ENCODE results near the gene ZGPAT. TPM values are rescaled to one million over a fixed set of nuclear protein-coding genes. Genes with fewer than 3 reads are reported as not detected.

The ZGPAT gene, protein sequence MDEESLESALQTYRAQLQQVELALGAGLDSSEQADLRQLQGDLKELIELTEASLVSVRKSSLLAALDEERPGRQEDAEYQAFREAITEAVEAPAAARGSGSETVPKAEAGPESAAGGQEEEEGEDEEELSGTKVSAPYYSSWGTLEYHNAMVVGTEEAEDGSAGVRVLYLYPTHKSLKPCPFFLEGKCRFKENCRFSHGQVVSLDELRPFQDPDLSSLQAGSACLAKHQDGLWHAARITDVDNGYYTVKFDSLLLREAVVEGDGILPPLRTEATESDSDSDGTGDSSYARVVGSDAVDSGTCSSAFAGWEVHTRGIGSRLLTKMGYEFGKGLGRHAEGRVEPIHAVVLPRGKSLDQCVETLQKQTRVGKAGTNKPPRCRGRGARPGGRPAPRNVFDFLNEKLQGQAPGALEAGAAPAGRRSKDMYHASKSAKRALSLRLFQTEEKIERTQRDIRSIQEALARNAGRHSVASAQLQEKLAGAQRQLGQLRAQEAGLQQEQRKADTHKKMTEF
- total RNA-seq: 14.5 and 15.0 TPM in 2 replicates

DNA sequence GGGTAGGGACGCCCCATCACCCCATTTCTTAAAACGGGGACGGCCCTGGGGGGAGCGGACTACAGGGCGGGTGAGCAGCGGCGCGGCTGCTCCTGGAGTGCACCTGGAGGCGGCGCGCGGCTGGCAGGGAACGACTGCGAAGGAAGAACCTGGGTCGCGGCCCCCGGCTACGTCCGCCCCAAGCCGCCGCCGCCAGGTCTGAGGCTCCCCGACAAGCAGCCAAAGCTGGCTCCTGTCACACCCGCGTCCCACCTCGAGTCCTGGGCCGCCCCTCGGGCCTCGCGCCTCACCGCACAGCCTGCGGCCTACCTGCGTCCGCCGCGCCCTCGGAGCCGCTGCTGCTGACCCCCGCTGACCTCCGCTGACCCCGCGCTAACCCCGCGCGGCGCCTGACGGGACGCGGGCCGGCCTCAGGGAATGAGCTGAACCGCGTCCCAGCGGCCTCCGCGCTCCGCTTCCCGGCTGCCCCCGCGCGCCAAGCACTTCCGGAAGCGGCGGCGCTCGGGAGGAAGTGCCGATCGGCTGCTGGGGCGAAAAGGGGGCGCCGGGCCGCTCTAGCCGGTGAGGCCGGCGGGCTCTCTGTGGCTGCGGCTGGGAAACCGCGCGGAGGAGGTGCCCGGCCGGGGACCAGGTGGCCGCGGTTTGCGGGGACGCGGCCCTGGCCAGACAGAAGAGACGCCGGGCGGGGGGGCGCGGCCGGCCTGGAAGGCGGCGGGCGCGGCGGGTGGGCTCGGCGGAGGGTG lies at the start of gene ZGPAT, which contains the start of gene ARFRP1:
Gene ZGPAT, plus strand, starts transcription at position 482 of the 743 bp plus-strand sequence. CDS start 542 bp downstream, outside the sequence.
Gene ARFRP1, minus strand, starts transcription at position 419 of the 743 bp plus-strand sequence. CDS start 885 bp downstream, outside the sequence.

DNA sequence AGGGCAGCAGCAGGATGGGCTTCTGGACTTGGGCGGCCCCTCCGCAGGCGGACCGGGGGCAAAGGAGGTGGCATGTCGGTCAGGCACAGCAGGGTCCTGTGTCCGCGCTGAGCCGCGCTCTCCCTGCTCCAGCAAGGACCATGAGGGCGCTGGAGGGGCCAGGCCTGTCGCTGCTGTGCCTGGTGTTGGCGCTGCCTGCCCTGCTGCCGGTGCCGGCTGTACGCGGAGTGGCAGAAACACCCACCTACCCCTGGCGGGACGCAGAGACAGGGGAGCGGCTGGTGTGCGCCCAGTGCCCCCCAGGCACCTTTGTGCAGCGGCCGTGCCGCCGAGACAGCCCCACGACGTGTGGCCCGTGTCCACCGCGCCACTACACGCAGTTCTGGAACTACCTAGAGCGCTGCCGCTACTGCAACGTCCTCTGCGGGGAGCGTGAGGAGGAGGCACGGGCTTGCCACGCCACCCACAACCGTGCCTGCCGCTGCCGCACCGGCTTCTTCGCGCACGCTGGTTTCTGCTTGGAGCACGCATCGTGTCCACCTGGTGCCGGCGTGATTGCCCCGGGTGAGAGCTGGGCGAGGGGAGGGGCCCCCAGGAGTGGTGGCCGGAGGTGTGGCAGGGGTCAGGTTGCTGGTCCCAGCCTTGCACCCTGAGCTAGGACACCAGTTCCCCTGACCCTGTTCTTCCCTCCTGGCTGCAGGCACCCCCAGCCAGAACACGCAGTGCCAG lies 11.0 kb upstream of the ZGPAT start, which contains the start of gene TNFRSF6B:
Gene TNFRSF6B, plus strand, starts transcription at position 25 of the 729 bp plus-strand sequence. Its CDS starts 116 bp downstream, at position 141.

DNA sequence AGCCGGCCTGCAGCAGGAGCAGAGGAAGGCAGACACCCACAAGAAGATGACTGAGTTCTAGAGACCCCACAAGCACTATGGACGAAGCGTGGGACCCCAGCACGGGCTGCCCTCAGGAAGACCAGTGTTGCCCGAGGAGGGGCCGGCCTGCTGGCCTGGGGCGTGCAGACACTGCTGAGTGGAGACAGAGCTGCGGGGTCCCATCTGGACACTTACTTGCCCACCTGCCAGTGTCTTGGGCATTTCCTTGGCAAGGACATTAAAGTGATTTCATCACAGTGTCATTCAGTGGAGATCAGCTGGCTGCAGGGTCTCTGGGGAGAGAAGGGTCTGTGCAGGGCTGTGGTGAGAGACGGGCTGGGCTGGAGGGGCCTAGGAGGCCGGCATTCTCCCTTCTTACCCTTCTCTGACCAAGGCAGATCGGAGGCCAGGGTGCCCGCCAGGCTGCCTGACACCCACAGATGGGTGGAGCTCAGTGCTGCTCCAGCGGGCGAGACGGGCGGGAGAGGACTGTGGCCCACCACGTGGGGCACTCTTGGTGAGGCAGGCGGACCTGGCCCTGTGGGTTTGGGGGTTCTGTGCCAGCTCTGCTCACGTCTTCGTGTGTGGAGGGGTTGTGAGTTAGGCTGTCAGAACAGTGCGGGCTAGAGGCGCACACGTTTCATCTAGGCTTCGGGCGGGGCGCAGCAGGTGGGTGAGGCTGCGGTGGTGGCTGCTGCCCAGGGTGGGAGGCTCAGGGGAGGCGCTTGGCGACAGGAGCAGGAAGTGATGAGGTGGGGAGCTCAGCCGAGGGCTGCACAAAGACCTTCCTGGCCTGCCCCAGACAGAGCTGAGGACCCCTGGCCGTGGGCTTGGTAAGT lies 28.2 kb downstream of the ZGPAT start, which contains the start of gene LIME1:
Gene LIME1, plus strand, starts transcription at position 806 of the 860 bp plus-strand sequence. CDS start 886 bp downstream, outside the sequence.

GRCh38 chr20:63739130-63740069 lies 31.6 kb downstream of the ZGPAT start, which contains the start of gene SLC2A4RG:
TSS of gene SLC2A4RG (plus strand) at chr20:63739776. CDS start at chr20:63739913, 137 bp downstream.

Small RNA genes within 50 kb of the gene (small RNA-seq; reads per million reads assigned to genes)
- gene LIME1: not detected
- not detected for gene TNFRSF6B

Other genes starting within 250 kb of the ZGPAT start
- under 0.01 TPM in 1 of 2 replicates, not detected in the other for gene KCNQ2, start 235.4 kb upstream of the ZGPAT start, total RNA-seq
- gene EEF1A2, start 209.0 kb upstream of the ZGPAT start, total RNA-seq: 0.13 TPM in 1 of 2 replicates, not detected in the other
- 114 and 116 TPM in 2 replicates for gene PPDPF, start 187.3 kb upstream of the ZGPAT start, total RNA-seq
- 0.11 and 0.13 TPM in 2 replicates for gene PTK6, start 170.7 kb upstream of the ZGPAT start, total RNA-seq
- not detected in 2 replicates for gene SRMS, start 160.3 kb upstream of the ZGPAT start, total RNA-seq
- 0.22 and 0.26 TPM in 2 replicates for gene FNDC11, start 153.9 kb upstream of the ZGPAT start, total RNA-seq
- 23.5 and 30.4 TPM in 2 replicates for gene HELZ2, start 133.8 kb upstream of the ZGPAT start, total RNA-seq
- 8.6 and 9.0 TPM in 2 replicates for gene GMEB2, start 80.9 kb upstream of the ZGPAT start, total RNA-seq
- 9.8 and 11.6 TPM in 2 replicates for gene STMN3, start 54.6 kb upstream of the ZGPAT start, total RNA-seq
- 11.0 and 12.2 TPM in 2 replicates for gene RTEL1, start 49.7 kb upstream of the ZGPAT start, total RNA-seq
- 2.9 and 5.4 TPM in 2 replicates for gene TNFRSF6B, start 11.4 kb upstream of the ZGPAT start, total RNA-seq
- 23.0 and 23.5 TPM in 2 replicates for gene ARFRP1, start 63 bp upstream of the ZGPAT start, total RNA-seq
- 1.3 and 1.6 TPM in 2 replicates for gene LIME1, start 28.6 kb downstream of the ZGPAT start, total RNA-seq
- 33.6 and 34.5 TPM in 2 replicates for gene SLC2A4RG, start 31.7 kb downstream of the ZGPAT start, total RNA-seq
- gene ZBTB46, start 123.2 kb downstream of the ZGPAT start, total RNA-seq: 3.5 and 4.4 TPM in 2 replicates
- not detected in 2 replicates for gene ABHD16B, start 153.5 kb downstream of the ZGPAT start, total RNA-seq
- 154 and 159 TPM in 2 replicates for gene TPD52L2, start 157.2 kb downstream of the ZGPAT start, total RNA-seq
- gene DNAJC5, start 187.1 kb downstream of the ZGPAT start, total RNA-seq: 41.2 and 41.3 TPM in 2 replicates
- gene UCKL1, start 248.4 kb downstream of the ZGPAT start, total RNA-seq: 9.2 and 11.8 TPM in 2 replicates

Measured in articular chondrocyte of knee joint (primary cell).